GM12878 (cell line): ENCODE data around the gene CACNA1D. TPM values are rescaled to one million over a fixed set of nuclear protein-coding genes. Genes with fewer than 3 reads are reported as not detected.

Source experiments
- ATAC-seq: fragments of 200-7000 bp; cut with Tn5 transposase; 3 replicates; pipeline ENCODE4 v1.9.1; 2020; ENCODE audit warnings: mild to moderate bottlenecking, moderate library complexity
- BruUV-seq: library from RNA; stranded (reverse); fragments of 400-500 nt; replicated peaks from 2 replicates; lab custom pipeline; 2021; lab: Mats Ljungman, UMichigan
- CTCF ChIA-PET: fragments of 300-600 bp; sonication (Branson Sonifier 250); formaldehyde crosslinking; extraction: SDS; loops from one replicate; lab custom pipeline; 2021; ENCODE audit warnings: inconsistent platforms; lab: Yijun Ruan, JAX
- POLR2A ChIA-PET: fragments of 350-600 bp; formaldehyde crosslinking; extraction: SDS; loops from one replicate; lab custom pipeline; 2021; ENCODE audit warnings: inconsistent platforms; lab: Charles Lee
- RAD21 ChIA-PET: fragments of 300-600 bp; sonication (Branson Sonifier 250); formaldehyde crosslinking; loops from one replicate; lab custom pipeline; 2023; ENCODE audit warnings: antibody characterized with exemption; ENCODE audit not compliant: unreplicated experiment; lab: Charles Lee
- SMC1A ChIA-PET: fragments of 300-600 bp; sonication (Branson Sonifier 250); formaldehyde crosslinking; loops from one replicate; lab custom pipeline; 2023; ENCODE audit not compliant: unreplicated experiment, uncharacterized antibody; lab: Charles Lee
- DNase-seq: peaks from one replicate; pipeline ENCODE4 v3.0.0-alpha.2; 2011; ENCODE audit warnings: low read depth, low spot score
- FAIRE-seq: peaks from 3 replicates; lab custom pipeline; 2011; peaks lifted over from hg19 to GRCh38; lab: Jason Lieb, UNC
- H2AFZ ChIP-seq: 2 replicates; pipeline ENCODE4 v1.6.0; 2011; ENCODE audit warnings: low read depth, low read length, control low read depth; ENCODE audit not compliant: control insufficient read depth
- H3K27ac ChIP-seq: 2 replicates; pipeline ENCODE4 v1.5.1; 2011; ENCODE audit warnings: control low read depth; ENCODE audit not compliant: control insufficient read depth, insufficient read depth
- H3K27me3 ChIP-seq, 2 experiments: replicated peaks in 1 of 2; 2 replicates each; pipeline versions ENCODE4 v1.6.0 to v1.6.1; 2011; ENCODE audit warnings: low read length in 1 of 2; ENCODE audit not compliant: control insufficient read depth in 2 of 2, insufficient read depth in 2 of 2
- H3K36me3 ChIP-seq, 2 experiments: 2 replicates each; pipeline ENCODE4 v1.5.1; 2011; ENCODE audit warnings: low read length in 1 of 2; ENCODE audit not compliant: control insufficient read depth in 2 of 2, insufficient read depth in 2 of 2
- H3K4me1 ChIP-seq: 2 replicates; pipeline ENCODE4 v1.6.1; 2011; ENCODE audit warnings: mild to moderate bottlenecking, low read length, moderate library complexity, mixed read lengths; ENCODE audit not compliant: control insufficient read depth, insufficient read depth
- H3K4me2 ChIP-seq: 2 replicates; pipeline ENCODE4 v1.6.0; 2011; ENCODE audit warnings: control low read depth; ENCODE audit not compliant: control insufficient read depth, insufficient read depth
- H3K4me3 ChIP-seq: fragments of 200-600 bp; sonication (generic); 2 replicates; pipeline ENCODE4 v1.5.1; 2016
- H3K79me2 ChIP-seq: 2 replicates; pipeline ENCODE4 v1.6.0; 2011; ENCODE audit warnings: low read length; ENCODE audit not compliant: control insufficient read depth, insufficient read depth
- H3K9ac ChIP-seq: 2 replicates; pipeline ENCODE4 v1.8.0; 2011; ENCODE audit warnings: low read length, control low read depth, mixed read lengths; ENCODE audit not compliant: control insufficient read depth, insufficient read depth
- H3K9me3 ChIP-seq: replicated peaks from 3 replicates; pipeline ENCODE4 v1.5.1; 2011; ENCODE audit warnings: mild to moderate bottlenecking, low read length; ENCODE audit not compliant: control insufficient read depth, insufficient read depth
- H4K20me1 ChIP-seq: 2 replicates; pipeline ENCODE4 v1.6.0; 2011; ENCODE audit not compliant: control insufficient read depth, insufficient read depth
- CEBPZ ChIP-seq: fragments of 150-350 bp; IDR thresholded peaks from 2 replicates; pipeline ENCODE4 v1.6.1; 2016; ENCODE audit warnings: low read depth, low read length
- CHD1 ChIP-seq: IDR thresholded peaks from 2 replicates; pipeline ENCODE4 v1.6.1; 2012; ENCODE audit warnings: low read depth, low read length, improper control_type of control experiment
- EGR1 ChIP-seq, 2 experiments: IDR thresholded peaks; 1 replicate in 1 of 2; 2 replicates in 1 of 2; pipeline ENCODE4 v1.6.1; 2011 to 2012; ENCODE audit warnings: low read depth in 2 of 2, low read length in 2 of 2, borderline replicate concordance in 1 of 2, mild to moderate bottlenecking in 1 of 2, moderate library complexity in 1 of 2
- JUNB ChIP-seq: IDR thresholded peaks from 2 replicates; pipeline ENCODE4 v1.6.1; 2016; ENCODE audit warnings: antibody characterized with exemption, mild to moderate bottlenecking
- KAT2A ChIP-seq: conservative IDR thresholded peaks from 2 replicates; pipeline ENCODE4 v1.6.1; 2011; ENCODE audit warnings: low read depth, low read length; ENCODE audit not compliant: control insufficient read depth
- MEF2B ChIP-seq: fragments of 450-650 bp; IDR thresholded peaks from 2 replicates; pipeline ENCODE4 v1.6.1; 2018; ENCODE audit warnings: mild to moderate bottlenecking, moderate library complexity; ENCODE audit not compliant: partially characterized antibody, poor library complexity, severe bottlenecking
- NRF1 ChIP-seq: conservative IDR thresholded peaks from 2 replicates; pipeline ENCODE4 v1.6.1; 2011; ENCODE audit warnings: mild to moderate bottlenecking, low read depth, low read length, improper control_type of control experiment
- PML ChIP-seq: IDR thresholded peaks from 2 replicates; pipeline ENCODE4 v1.6.1; 2012; ENCODE audit warnings: low read length, inconsistent platforms
- SRF ChIP-seq, 2 experiments: IDR thresholded peaks; 2 replicates each; pipeline ENCODE4 v1.6.1; 2011; ENCODE audit warnings: low read depth in 2 of 2, low read length in 2 of 2, mild to moderate bottlenecking in 1 of 2, moderate library complexity in 1 of 2
- YY1 ChIP-seq: IDR thresholded peaks from 2 replicates; pipeline ENCODE4 v1.6.1; 2011; ENCODE audit warnings: low read depth, mild to moderate bottlenecking, low read length
- ZNF274 ChIP-seq: IDR thresholded peaks from one replicate; pipeline ENCODE4 v1.8.0; 2011; ENCODE audit not compliant: insufficient read length, insufficient read depth
- ZNF687 ChIP-seq: fragments of 450-650 bp; IDR thresholded peaks from 2 replicates; pipeline ENCODE4 v1.6.1; 2017; ENCODE audit warnings: mild to moderate bottlenecking, moderate library complexity
- WGBS: methylation state at CpG from one replicate; pipeline ENCODE4 v1.1.6; 2016; ENCODE audit warnings: low lambda C conversion rate; ENCODE audit not compliant: insufficient replicate concordance, insufficient coverage; ENCODE audit errors: missing lambda C conversion rate; 5-methylcytosine and 5-hydroxymethylcytosine counted together
- in situ Hi-C: fragments of 300-500 bp; cut with MboI; formaldehyde crosslinking; loops from 9 replicates; pipeline ENCODE4 v1.14.3; 2018; ENCODE audit warnings: mixed read lengths
- intact Hi-C: fragments of 100-400 bp; cut with micrococcal nuclease; formaldehyde crosslinking; loops from one replicate; pipeline ENCODE4 v1.14.2; 2022; ENCODE audit not compliant: unreplicated experiment
- polyA plus RNA-seq, 11 experiments: library from polyadenylated mRNA; depleted of rRNA in 4 of 11; unstranded in 6 of 11; stranded (reverse) in 5 of 11; fragments of >200 nt; fragmentation: Nextera tagmentation in 4 of 11; fragmentation: Illumina TruSeq in 1 of 11; extraction: Ambion mirVana in 4 of 11; extraction: Trizol in 1 of 11; gene quantifications; 1 replicate in 1 of 11; 2 replicates in 10 of 11; pipeline versions ENCODE4 v1.2.1 to v1.2.3, GENCODE V29; 2011 to 2016; ENCODE audit warnings: inconsistent platforms in 2 of 11, missing spikeins in 2 of 11, low read depth in 1 of 11
- total RNA-seq, 4 experiments: library from RNA; depleted of rRNA in 3 of 4; stranded (reverse); fragments of >200 nt in 3 of 4; fragmentation: Illumina TruSeq in 1 of 4; extraction: Trizol in 1 of 4; gene quantifications; 2 replicates each; pipeline versions ENCODE4 v1.2.1 to v1.2.3, GENCODE V29; 2013 to 2021
- TF ChIP-seq, protein P1 (sequence below), 3 experiments: IDR thresholded peaks in 2 of 3; conservative IDR thresholded peaks in 1 of 3; 2 replicates each; pipeline ENCODE4 v1.5.1; 2011; ENCODE audit warnings: low read depth in 3 of 3, low read length in 3 of 3, mild to moderate bottlenecking in 3 of 3, control low read depth in 2 of 3, moderate library complexity in 2 of 3, inconsistent platforms in 1 of 3, mixed read lengths in 1 of 3; ENCODE audit not compliant: control insufficient read depth in 2 of 3, insufficient read depth in 1 of 3; ENCODE audit errors: extremely low read depth in 1 of 3

Gene CACNA1D
- total and polyA plus RNA-seq, 10 of the 15 experiments (the other 5 are each of a cell fraction or from before 2014, with no cell fraction given): 0.21 to 24.4 (median 1.6) TPM

- TF ChIP-seq ZNF687: no peak
- TF ChIP-seq CHD1: no peak
- TF ChIP-seq PML: no peak
Measured at GRCh38 chr3:53547327-53547726, 52.9 kb downstream of the CACNA1D start (continued).

- 56% methylated on average over 8 of the region's 8 CpGs for WGBS
- DNase-seq: no peak
- ChIA-PET CTCF (interaction anchor here (1.4 kb wide), 1 partner anchor 160 kb away, joined by 3 read pairs; no protein-coding TSS in a partner anchor), POLR2A (no interaction called here), SMC1A (interaction anchor here (1.2 kb wide), 1 partner anchor 10 kb away, joined by 4 read pairs; no protein-coding TSS in a partner anchor), RAD21 (no interaction called here)
- Histone ChIP-seq H3K9ac (no peak overlapping the region), H4K20me1 (no peaks in the 10 kb centered on the region), H2AFZ (no peak overlapping the region), H3K4me3 (no peak overlapping the region), H3K4me2 (no peak overlapping the region), H3K9me3 (no peaks in the 10 kb centered on the region), H3K27me3 (no peaks in the 10 kb centered on the region), H3K4me1 (peaks cover 8% of the 10 kb centered on the region), H3K79me2 (no peaks in the 10 kb centered on the region), H3K27ac (no peak overlapping the region), H3K36me3 (no peaks in the 10 kb centered on the region)
- ATAC-seq: no peak
- BruUV-seq: no TSS peak
- in situ Hi-C loops: no loop called here
- intact Hi-C loops: no loop called here
- FAIRE-seq: no peak
- TF ChIP-seq JUNB (no peak), EGR1 (IDR thresholded peaks at IDR 0.05; ENCODE audit: borderline replicate concordance in 1 of 2, low read depth in 2 of 2, low read length in 2 of 2) (no peak), NRF1 (no peak), SRF (IDR thresholded peaks at IDR 0.05; ENCODE audit: low read depth in 2 of 2, low read length in 2 of 2) (no peak), KAT2A (no peak), CEBPZ (no peak), ZNF274 (no peak), MEF2B (no peak), YY1 (no peak)
- TF ChIP-seq, protein P1, sequence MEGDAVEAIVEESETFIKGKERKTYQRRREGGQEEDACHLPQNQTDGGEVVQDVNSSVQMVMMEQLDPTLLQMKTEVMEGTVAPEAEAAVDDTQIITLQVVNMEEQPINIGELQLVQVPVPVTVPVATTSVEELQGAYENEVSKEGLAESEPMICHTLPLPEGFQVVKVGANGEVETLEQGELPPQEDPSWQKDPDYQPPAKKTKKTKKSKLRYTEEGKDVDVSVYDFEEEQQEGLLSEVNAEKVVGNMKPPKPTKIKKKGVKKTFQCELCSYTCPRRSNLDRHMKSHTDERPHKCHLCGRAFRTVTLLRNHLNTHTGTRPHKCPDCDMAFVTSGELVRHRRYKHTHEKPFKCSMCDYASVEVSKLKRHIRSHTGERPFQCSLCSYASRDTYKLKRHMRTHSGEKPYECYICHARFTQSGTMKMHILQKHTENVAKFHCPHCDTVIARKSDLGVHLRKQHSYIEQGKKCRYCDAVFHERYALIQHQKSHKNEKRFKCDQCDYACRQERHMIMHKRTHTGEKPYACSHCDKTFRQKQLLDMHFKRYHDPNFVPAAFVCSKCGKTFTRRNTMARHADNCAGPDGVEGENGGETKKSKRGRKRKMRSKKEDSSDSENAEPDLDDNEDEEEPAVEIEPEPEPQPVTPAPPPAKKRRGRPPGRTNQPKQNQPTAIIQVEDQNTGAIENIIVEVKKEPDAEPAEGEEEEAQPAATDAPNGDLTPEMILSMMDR (IDR thresholded peaks at IDR 0.05 in 2 of 3, conservative IDR thresholded peaks at IDR 0.05 in 1 of 3; ENCODE audit: control insufficient read depth in 2 of 3, extremely low read depth in 1 of 3, insufficient read depth in 1 of 3, low read depth in 3 of 3, low read length in 3 of 3): no peak
Measured at GRCh38 chr3:53550005-53550620, 55.7 kb downstream of the CACNA1D start.
